Skeletal muscle tissue (tissue), 4 donors: Measurements from ENCODE around the gene ARSA. TPM values are rescaled to one million over a fixed set of nuclear protein-coding genes. Genes with fewer than 3 reads are reported as not detected.
"Not testable (repeated sequence)": the region's sequence is repeated elsewhere in the genome, so short reads cannot be mapped to it uniquely, and the experiment has no call there.

ENCODE experiments used
- H3K27ac ChIP-seq: one replicate; pipeline ENCODE4 v1.7.0; 2013; ENCODE audit warnings: mild to moderate bottlenecking, low read depth, low read length, inconsistent platforms
- H3K27me3 ChIP-seq, 3 donors: one replicate each; pipeline ENCODE4 v1.7.0; 2013; ENCODE audit warnings: low read length in 3 of 3; ENCODE audit not compliant: control insufficient read depth in 3 of 3, insufficient read depth in 3 of 3
- H3K36me3 ChIP-seq, 3 donors: one replicate each; pipeline ENCODE4 v1.7.0; 2013; ENCODE audit warnings: low read length in 3 of 3; ENCODE audit not compliant: control insufficient read depth in 3 of 3, insufficient read depth in 3 of 3
- H3K4me1 ChIP-seq, 3 donors: one replicate each; pipeline ENCODE4 v1.7.0; 2013; ENCODE audit warnings: low read length in 3 of 3, mild to moderate bottlenecking in 3 of 3; ENCODE audit not compliant: control insufficient read depth in 3 of 3, insufficient read depth in 3 of 3
- H3K4me3 ChIP-seq, 3 donors: one replicate each; pipeline ENCODE4 v1.7.0; 2013; ENCODE audit warnings: low read length in 3 of 3
- H3K9ac ChIP-seq, 3 donors: one replicate each; pipeline ENCODE4 v1.7.0; 2013; ENCODE audit warnings: low read length in 3 of 3, mild to moderate bottlenecking in 3 of 3, moderate library complexity in 2 of 3, low read depth in 1 of 3
- H3K9me3 ChIP-seq, 3 donors: one replicate each; pipeline ENCODE4 v1.7.0; 2013; ENCODE audit warnings: low read length in 3 of 3; ENCODE audit not compliant: control insufficient read depth in 3 of 3
- total RNA-seq: library from RNA; depleted of rRNA; stranded (reverse); fragments of >200 nt; gene quantifications from one replicate; pipeline ENCODE4 v1.2.3, GENCODE V29; 2014
- donor health status: Osteomylitis.

The ARSA gene
- total RNA-seq, 1 donor from 2014 or later: 5.2 TPM

- H3K27me3 ChIP-seq: peaks cover 41 to 57% (median 54%) of the 10 kb centered on the region in 3 donors
- H3K9me3 ChIP-seq: no peaks in the 10 kb centered on the region
- peak within 1 kb of the TSS; percentile 32 to 74 (median 70) for H3K9ac ChIP-seq
- H3K4me3 ChIP-seq: peak within 1 kb of the TSS; percentile 49 to 64 (median 60)
- H3K36me3 ChIP-seq: peaks cover 0 to 4% (median 3%) of the 10 kb centered on the region in 3 donors
- H3K4me1 ChIP-seq: peaks cover 0 to 9% (median 8%) of the 10 kb centered on the region in 3 donors
- peak within 1 kb of the TSS; percentile 79 for H3K27ac ChIP-seq
Observed at GRCh38 chr22:50672471-50673230, 44.7 kb upstream of the ARSA start, which contains the start of gene SHANK3. Gene SHANK3, plus strand, starts transcription at chr22:50672823.

- Histone ChIP-seq H3K4me3 (no peak overlapping the region), H3K36me3 (peaks cover 0 to 4% (median 3%) of the 10 kb centered on the region in 3 donors), H3K9ac (peak overlapping the region in 1 of 3 donors; percentile 33), H3K27ac (peak overlapping the region; percentile 79), H3K27me3 (peaks cover 41 to 58% (median 52%) of the 10 kb centered on the region in 3 donors), H3K4me1 (peaks cover 0 to 8% (median 6%) of the 10 kb centered on the region in 3 donors), H3K9me3 (no peaks in the 10 kb centered on the region)
Observed at GRCh38 chr22:50672041-50672440, 44.1 kb upstream of the ARSA start.

GRCh38 chr22:50671641-50672040, 43.7 kb upstream of the ARSA start:
- Histone ChIP-seq H3K4me3 (no peak overlapping the region), H3K9ac (peak overlapping the region in 1 of 3 donors; percentile 33), H3K4me1 (peaks cover 0 to 8% (median 6%) of the 10 kb centered on the region in 3 donors), H3K27ac (peak overlapping the region; percentile 79), H3K27me3 (peaks cover 41 to 54% (median 51%) of the 10 kb centered on the region in 3 donors), H3K9me3 (no peaks in the 10 kb centered on the region), H3K36me3 (peaks cover 0 to 4% (median 3%) of the 10 kb centered on the region in 3 donors)

GRCh38 chr22:50670914-50671538, 43.1 kb upstream of the ARSA start:
- H3K4me1 ChIP-seq: peaks cover 0 to 8% (median 6%) of the 10 kb centered on the region in 3 donors
- H3K4me3 ChIP-seq: no peak overlapping the region
- H3K9ac ChIP-seq: no peak overlapping the region
- no peaks in the 10 kb centered on the region for H3K9me3 ChIP-seq
- peaks cover 0 to 4% (median 3%) of the 10 kb centered on the region in 3 donors for H3K36me3 ChIP-seq
- H3K27me3 ChIP-seq: peaks cover 36 to 47% (median 45%) of the 10 kb centered on the region in 3 donors
- peak overlapping the region; percentile 79 for H3K27ac ChIP-seq

- Histone ChIP-seq H3K9ac (no peak overlapping the region), H3K4me3 (no peak overlapping the region), H3K36me3 (peaks cover 0 to 3% (median 0%) of the 10 kb centered on the region in 3 donors), H3K9me3 (no peaks in the 10 kb centered on the region), H3K27me3 (peaks cover 31 to 42% (median 40%) of the 10 kb centered on the region in 3 donors), H3K27ac (peak overlapping the region; percentile 79), H3K4me1 (peaks cover 0 to 8% (median 3%) of the 10 kb centered on the region in 3 donors)
Observed at GRCh38 chr22:50670513-50670912, 42.6 kb upstream of the ARSA start.

GRCh38 chr22:50665738-50666137, 37.8 kb upstream of the ARSA start:
- peaks cover 3 to 8% (median 4%) of the 10 kb centered on the region in 3 donors for H3K27me3 ChIP-seq
- H3K9ac ChIP-seq: no peak overlapping the region
- no peaks in the 10 kb centered on the region for H3K4me1 ChIP-seq
- H3K36me3 ChIP-seq: no peaks in the 10 kb centered on the region
- H3K9me3 ChIP-seq: no peaks in the 10 kb centered on the region
- H3K4me3 ChIP-seq: no peak overlapping the region
- no peak overlapping the region for H3K27ac ChIP-seq

- Histone ChIP-seq H3K9ac (no peak overlapping the region), H3K27ac (no peak overlapping the region), H3K36me3 (no peaks in the 10 kb centered on the region), H3K27me3 (peaks cover 0 to 4% (median 0%) of the 10 kb centered on the region in 3 donors), H3K4me1 (no peaks in the 10 kb centered on the region), H3K9me3 (no peaks in the 10 kb centered on the region), H3K4me3 (no peak overlapping the region)
Observed at GRCh38 chr22:50665212-50665611, 37.3 kb upstream of the ARSA start.

- Histone ChIP-seq H3K4me3 (no peak overlapping the region), H3K27me3 (peaks cover 10 to 15% (median 15%) of the 10 kb centered on the region in 3 donors), H3K36me3 (no peaks in the 10 kb centered on the region), H3K9ac (no peak overlapping the region), H3K4me1 (peaks cover 3 to 20% (median 6%) of the 10 kb centered on the region in 3 donors), H3K9me3 (no peaks in the 10 kb centered on the region), H3K27ac (no peak overlapping the region)
Observed at GRCh38 chr22:50660306-50660705, 32.4 kb upstream of the ARSA start.

GRCh38 chr22:50659711-50660110, 31.8 kb upstream of the ARSA start:
- not testable (repeated sequence) for H3K36me3 ChIP-seq, H3K9me3 ChIP-seq, H3K9ac ChIP-seq, H3K4me3 ChIP-seq, H3K27ac ChIP-seq
- Histone ChIP-seq H3K4me1 (peaks cover 3 to 20% (median 6%) of the 10 kb centered on the region in 3 donors), H3K27me3 (peaks cover 10 to 19% (median 15%) of the 10 kb centered on the region in 3 donors)

GRCh38 chr22:50657925-50658324, 30.0 kb upstream of the ARSA start:
- Histone ChIP-seq H3K27ac (peak overlapping the region; percentile 71), H3K36me3 (no peaks in the 10 kb centered on the region), H3K27me3 (peaks cover 15 to 21% (median 16%) of the 10 kb centered on the region in 3 donors), H3K9me3 (no peaks in the 10 kb centered on the region), H3K9ac (no peak overlapping the region), H3K4me3 (no peak overlapping the region), H3K4me1 (peaks cover 3 to 20% (median 6%) of the 10 kb centered on the region in 3 donors)
